Fibroblast of skin of back (primary cell): ENCODE results near the gene RTF2.
"Not testable (repeated sequence)": the region's sequence is repeated elsewhere in the genome, so short reads cannot be mapped to it uniquely, and the experiment has no call there.

Source experiments
- DNase-seq: peaks from one replicate; pipeline ENCODE4 v3.0.0-alpha.2; 2013

RTF2 gene

DNA sequence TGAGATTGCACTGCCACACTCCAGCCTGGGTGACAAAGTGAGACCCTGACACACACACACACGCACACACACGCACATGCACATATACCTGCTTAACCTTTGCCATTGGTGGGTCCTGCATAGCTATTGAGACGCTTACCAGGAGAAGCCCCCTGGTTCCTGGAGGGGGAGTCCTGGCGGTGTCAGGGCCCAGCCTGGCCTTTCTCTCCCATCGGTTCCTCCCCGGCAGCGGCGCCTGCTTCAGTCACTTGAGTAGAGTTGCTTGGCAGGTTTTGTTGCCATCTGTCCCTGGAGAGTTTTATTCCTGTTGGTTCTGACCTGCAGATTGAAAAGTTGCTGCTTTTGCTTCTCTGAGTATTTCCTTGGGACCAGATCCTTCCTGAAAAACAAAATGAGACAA, 35.5 kb downstream of the RTF2 start:
- no peak for DNase-seq

DNA sequence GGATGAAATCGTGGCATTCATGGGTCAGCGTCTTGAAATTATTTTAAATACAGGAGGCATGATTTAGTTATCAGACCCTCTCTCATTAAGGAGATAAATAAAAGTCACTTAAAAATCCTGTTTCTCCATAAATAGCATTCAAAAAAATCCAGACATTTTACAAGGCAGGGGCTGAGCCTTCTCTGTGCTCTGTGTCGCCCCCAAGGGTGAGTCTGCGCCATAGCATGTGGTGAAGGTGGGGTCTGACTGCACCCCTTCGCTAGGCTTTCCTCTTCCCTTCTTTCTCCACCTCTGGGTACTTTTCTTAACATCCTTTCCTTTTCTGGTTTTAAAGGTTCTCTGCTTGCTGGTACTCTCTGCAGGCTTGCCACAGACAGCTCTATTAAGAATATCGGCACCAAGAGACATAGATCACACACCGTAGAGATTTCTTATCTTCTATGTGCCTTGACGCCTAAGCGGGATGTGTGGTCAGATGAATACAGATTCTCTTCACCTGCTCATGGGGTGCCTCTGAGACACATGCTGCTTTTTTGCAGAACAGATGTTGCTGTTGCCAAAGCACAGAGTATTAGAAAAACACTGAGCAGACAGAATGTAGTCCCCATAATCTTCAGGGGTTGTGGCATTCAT, 36.1 kb downstream of the RTF2 start:
- no peak for DNase-seq

DNA sequence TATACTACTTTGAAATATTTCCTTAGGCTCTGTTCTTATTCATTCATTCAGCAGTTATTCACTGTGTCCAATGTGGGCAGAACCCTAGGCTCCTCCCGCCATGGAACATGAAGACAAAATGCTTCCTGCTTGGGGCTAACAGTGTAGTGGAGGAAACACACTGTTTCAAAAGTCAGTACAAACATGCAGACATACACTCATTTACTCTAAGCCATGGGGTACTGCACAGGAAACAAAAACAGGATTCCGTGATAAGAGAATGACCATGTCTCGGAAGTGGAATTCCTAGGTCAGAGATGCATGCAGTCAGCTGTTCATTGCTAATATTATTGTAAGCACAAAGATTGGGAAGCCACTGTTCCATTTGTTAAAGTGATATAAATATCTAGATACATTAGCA, 37.7 kb downstream of the RTF2 start:
- DNase-seq: no peak

DNA sequence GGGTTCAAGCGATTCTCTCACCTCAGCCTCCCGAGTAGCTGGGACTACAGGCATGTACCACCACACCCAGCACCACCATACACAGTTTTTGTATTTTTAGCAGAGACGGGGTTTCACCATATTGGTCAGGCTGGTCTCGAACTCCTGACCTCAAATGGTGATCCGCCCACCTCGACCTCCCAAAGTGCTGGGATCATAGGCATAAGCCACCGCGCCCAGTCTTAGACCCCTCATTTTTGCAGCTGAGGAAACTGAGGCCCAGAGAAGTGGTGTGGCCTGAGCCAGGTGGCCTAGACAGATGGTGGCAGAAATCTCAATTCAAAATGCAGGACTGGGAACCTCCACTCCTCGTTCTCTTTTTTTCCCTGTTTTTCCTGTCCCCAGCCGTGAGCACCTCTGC, 43.5 kb downstream of the RTF2 start:
- DNase-seq: no peak

DNA sequence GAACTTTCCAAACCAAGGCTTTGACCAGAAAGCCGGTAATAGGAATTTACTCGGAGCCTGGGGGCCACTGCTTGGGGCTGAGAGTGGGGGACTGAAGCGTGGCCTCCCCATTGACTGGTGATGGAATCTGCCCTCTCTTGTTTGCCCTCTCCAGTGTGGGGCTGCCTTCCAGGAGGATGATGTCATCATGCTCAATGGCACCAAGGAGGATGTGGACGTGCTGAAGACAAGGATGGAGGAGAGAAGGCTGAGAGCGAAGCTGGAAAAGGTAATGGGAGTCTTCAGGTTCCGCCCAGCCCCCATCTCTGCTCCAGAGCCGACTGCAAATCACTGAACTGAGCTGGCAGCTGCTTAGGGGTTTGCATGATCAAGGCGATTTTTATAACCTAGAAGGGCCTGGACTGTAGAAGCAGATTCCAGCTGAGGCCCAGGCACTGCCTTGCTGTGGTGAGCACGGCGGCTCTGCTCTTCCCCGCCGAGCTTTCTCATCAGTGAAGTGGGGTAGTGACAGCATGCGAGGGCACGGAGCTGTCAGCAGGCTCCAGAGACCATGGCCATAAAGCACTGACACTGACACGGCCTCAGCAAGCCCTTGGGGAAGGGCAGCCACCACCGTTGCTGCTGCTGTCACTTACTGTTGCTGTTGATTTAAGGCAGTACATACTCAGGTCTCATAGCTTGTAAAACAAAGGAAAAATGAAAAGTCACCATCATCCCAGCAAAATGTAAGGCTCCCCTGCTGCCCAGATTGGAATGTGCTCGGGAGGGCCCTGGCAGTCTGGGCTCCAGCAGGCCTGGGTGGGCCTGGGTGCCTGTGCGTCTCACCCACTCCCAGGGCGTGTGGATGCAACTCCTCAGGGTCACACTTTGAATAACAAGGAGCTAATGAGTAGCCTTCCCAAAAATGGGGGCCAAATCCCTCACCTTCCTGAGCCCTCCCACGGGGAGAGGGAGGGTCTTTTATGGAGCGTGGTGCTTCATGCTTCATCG, 45.0 kb downstream of the RTF2 start:
- DNase-seq: peak; percentile 24

DNA sequence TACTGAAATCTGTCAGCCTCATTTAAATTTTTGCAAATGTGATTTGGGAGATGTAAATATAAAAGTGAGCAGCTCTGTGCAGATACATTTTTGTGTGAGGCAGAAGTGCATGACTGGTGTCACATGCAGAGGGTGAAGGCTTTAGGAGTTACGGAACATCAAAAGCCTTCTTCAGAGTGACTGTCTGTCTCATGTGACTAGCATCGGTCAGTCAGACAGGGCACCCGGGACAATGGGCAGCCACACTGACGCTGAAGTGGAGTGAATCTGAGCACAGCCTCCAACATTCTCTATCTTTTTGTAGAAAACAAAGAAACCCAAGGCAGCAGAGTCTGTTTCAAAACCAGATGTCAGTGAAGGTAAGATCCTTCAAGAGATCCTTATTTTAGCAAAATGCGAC, 48.2 kb downstream of the RTF2 start:
- no peak for DNase-seq

DNA sequence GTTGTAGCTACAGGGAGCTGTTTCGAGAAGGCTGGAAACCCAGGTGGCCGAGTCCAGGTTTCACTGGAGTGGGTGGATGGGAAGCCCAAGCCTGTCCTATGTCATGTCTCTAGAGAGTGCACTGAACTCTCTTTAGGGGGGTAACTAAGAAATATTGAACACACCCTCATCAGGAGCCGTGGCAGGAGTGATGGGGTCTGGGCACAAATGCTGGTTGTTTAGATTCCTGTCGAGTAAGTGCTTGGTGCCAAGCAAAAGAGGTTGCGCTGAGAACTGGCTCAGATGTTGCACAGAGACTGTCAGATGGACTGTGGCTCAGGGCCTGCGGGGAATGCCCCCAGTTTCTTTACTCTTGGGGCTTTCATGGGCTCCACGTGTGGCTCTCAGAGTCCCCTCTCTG, 48.8 kb downstream of the RTF2 start:
- no peak for DNase-seq

DNA sequence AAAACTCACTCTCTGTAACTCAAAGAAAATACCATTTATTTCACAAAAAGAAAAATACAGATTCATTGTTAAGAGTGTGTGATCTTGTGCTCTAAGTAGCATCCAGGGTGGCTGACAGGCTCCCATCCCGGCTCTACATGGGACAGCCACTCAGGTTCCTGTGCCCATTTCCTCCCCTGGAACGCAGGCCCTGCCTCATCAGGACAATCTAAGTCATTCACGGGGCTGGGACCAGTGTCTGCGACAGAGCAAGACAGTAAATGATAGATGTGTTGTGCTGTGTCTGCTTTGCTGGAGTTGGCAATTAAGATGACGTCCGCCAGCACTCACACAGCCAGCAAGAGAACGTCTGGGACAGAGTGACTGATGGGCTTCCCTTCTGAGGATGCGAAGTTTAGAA, 49.2 kb downstream of the RTF2 start:
- DNase-seq: no peak

DNA sequence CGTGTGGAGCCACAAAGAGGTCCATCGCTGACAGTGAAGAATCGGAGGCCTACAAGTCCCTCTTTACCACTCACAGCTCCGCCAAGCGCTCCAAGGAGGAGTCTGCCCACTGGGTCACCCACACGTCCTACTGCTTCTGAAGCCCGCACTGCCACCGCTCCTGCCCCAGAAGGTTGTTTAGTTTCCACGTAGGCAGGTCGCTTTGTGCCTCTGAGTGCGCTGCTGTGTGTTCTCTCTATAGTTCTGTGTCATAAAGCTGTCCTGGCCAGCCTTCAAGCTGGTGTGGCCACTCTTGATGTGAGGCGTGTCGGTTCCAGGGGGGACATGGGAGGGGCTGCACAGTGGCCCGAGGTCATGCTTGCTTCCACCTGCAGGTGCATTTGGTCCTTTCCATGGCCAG, 49.7 kb downstream of the RTF2 start:
- no peak for DNase-seq

DNA sequence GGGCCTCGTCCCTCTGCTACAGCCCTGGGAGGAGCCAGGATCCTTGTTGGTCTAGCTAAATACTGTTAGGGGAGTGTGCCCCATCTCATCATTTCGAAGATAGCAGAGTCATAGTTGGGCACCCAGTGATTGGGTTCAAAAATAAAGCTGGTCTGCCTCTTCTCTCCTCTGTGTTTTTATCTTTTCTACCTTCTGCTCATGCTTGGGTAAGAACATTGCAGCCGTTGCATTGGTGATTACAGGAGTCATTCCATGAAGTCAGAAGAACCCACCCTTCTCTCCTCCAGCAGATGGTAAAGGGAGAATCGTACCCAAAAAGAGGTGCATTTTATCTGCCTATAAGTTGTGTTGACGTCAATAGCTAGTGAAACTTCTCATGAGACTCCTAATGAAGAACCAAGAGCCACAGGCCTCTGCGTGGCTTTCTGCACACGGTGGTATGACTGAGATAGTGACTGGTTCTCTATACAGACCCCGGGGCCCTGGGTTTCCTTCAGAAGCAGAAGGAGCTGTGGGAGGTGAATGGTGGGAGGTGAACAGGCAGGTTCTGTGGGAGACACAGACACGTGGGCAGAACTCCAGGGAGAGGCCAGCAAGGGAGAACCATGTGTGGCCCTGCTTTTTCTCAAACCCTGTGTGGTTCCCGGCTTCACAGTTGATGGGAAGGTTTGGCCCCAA, 50.4 kb downstream of the RTF2 start:
- DNase-seq: no peak

DNA sequence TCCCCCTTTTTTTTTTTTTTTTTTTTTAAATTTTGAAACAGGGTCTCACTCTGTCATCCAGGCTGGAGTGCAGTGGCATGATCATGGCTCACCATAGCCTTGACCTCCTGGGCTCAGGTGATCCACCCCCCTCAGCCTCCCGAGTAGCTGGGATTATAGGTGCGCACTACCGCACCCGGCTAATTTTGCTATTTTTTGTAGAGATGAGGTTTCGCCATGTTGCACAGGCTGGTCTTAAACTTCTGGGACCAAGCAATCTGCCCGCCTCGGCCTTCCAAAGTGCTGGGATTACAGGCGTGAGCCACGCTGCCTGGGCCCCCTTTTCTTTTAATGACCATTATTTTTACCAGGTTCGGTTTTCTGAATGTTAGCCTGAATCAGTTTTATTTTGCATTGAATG, 51.1 kb downstream of the RTF2 start:
- no peak for DNase-seq

DNA sequence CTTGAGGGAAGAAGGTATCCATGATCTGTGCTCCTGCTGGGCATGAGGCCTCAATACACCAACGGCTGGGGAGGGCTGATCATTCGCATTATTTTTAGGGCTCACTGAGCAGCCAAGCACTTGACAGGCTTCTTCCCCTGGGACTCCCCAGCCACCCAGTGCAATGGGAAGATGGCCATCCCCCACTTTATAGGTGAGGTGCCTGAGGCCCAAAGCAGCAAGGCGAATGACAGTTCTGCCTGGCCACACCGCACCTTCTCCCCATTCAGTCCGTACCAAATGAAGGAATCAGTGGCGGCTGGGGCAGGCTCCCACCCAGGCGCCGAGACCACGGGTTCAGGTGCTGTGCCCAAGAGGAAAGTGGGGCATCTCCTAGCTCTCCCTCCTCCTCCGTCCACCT, 51.8 kb downstream of the RTF2 start:
- DNase-seq: no peak

DNA sequence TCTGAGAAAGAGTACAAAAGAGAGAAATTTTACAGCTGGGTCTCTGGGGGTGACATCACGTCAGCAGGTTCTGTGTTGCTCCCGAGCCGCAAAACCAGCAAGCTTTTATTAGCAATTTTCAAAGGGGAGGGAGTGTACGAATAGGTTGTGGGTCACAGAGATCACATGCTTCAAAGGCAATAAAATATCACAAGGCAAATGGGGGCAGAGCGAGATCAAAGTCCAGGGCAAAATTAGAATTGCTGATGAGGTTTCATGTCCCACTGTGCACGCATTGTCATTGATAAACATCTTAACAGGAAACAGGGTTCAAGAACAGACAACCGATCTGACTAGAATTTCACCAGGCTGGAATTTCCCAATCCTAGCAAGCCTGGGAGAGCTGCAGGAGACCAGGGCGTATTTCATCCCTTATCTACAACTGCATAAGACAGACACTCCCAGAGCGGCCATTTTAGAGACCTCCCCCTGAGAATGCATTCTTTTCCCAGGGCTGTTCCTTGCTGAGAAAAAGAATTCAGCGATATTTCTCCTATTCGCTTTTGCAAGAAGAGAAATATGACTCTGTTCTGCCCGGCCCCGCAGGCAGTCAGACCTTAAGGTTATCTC, 52.4 kb downstream of the RTF2 start:
- DNase-seq: not testable (repeated sequence)

DNA sequence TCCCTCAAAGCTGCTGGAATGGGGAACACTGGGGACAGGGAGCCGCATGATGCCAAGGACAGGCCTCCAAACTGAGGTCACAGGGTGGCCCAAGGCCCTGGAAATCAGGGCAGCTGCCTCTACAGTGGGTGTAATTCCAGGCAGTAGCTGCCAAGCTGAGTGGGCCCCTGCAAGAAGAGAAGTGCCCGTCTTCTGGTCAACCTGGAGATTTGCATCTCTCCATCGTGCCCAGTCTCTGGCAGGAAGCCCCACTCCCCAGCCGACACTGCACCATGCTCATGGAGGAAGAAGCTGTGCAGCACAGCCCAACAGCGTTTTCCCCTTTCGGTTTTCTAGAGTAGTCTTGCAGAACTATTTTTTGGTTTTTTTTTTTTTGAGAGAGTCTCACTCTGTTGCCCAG, 53.9 kb downstream of the RTF2 start:
- DNase-seq: no peak

DNA sequence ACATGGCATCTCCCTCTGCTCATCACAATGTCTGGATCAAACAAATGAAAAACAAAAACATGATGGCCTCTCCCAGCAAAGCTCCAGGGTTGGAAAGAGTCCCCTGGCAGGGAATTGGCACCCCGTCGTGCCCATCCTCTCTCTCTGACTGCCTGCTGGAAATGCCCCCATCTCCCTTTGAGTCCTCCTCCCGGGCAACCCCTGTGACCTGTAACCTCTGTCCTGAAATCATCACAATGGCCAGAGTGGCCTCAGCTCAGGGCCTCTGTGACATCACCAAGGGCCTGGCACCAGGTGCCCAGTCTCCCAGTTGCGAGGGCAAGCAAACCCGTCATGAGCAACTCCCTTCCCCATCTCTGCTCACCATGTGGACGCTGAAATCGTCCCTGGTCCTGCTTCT, 56.0 kb downstream of the RTF2 start, which contains the start of gene FAM209A:
Gene FAM209A (plus strand): TSS at position 301 of the 400 bp plus-strand sequence. CDS start 65 bp downstream, at position 366.
- DNase-seq: not testable (repeated sequence)

DNA sequence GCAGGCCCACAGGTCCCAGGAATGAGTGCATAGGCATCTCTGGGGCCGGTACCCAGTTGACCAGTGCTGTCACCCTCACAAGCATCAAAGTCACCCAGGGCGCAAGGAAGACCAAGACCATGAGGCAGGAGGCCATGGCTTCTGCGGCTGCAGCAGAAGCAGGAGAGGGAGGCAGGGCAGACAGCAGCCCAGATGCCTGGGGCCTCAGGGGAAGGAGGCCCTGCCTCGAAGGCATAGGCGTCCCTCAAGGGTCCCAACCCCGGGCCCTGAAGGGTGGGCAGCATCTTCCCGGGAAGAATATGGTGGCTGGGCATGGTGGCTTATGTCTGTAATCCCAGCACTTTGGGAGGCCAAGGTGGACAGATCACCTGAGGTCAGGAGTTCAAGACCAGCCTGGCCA, 59.1 kb downstream of the RTF2 start:
- no peak for DNase-seq

DNA sequence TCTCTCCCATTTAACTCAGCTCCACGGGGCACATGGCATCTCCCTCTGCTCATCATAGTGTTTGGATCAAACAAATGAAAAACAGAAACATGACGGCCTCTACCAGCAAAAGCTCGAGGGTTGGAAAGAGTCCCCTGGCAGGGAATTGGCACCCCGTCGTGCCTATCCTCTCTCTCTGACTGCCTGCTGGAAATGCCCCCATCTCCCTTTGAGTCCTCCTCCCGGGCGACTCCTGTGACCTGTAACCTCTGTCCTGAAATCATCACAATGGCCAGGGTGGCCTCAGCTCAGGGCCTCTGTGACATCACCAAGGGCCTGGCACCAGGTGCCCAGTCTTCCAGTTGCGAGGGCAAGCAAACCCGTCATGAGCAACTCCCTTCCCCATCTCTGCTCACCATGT, 64.5 kb downstream of the RTF2 start, which contains the start of gene FAM209B:
Gene FAM209B (plus strand): TSS at position 301 of the 400 bp plus-strand sequence. CDS start 96 bp downstream, at position 397.
- not testable (repeated sequence) for DNase-seq

DNA sequence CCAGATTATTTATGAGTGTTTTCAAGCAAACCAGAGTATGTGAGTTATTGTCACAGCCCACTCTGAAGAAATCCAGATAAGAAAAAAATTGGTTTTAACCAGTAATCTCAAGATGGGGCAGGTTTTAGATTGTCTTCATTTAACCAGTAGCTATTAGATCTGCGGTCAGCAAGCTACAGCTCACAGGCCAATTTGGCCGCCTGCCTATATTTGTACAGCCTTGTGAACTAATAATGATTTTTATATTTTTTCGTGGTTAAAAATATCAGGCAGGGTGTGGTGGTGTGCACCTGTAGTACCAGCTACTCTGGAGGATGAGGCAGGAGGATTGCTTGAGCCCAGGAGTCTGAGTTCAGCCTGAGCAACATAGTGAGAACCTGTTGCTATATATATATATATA, 69.6 kb downstream of the RTF2 start:
- no peak for DNase-seq

DNA sequence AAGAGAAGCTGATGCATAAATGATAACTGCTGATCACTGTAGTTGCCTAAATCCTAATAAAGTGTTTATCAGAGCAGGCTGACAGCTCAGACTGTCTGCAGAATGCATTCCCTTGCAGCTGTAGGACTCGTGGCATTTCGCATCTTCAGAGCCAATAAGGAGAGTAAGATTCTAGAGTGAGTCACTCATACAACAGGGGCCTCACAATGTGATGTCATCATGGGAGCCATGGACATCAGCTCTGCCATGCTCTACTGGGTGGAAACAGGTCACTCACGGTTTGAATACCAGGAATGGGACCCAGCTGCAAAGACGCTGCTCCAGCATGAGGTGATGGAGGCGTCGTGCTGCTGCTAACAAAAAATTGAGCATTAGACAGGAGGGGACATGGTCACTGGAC, 72.0 kb downstream of the RTF2 start:
- DNase-seq: peak; percentile 28

DNA sequence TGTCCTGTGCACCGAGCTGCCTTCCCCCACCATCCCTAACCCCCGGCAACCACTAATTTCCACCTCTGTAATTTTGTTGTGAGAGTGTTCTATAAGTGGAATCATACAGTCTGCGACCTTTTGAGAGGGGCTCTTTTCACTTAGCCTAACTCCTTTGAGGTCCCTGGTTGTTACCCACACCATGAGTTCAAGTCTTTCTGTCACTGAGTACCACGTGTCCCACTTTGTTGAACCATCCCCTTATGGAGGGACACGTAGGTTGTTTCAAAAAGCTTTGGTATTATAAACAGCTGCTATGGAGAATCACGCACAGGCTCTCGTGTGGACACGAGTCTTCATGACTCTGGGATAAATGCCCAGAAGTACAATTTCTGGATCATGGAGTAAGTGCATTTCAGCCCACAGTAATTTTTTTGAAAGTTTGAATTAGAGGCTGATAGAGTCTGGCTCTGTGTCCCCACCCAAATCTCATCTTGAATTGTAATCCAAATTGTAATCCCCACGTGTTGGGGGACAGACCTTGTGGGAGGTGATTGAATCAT, 74.1 kb downstream of the RTF2 start:
- no peak for DNase-seq

DNA sequence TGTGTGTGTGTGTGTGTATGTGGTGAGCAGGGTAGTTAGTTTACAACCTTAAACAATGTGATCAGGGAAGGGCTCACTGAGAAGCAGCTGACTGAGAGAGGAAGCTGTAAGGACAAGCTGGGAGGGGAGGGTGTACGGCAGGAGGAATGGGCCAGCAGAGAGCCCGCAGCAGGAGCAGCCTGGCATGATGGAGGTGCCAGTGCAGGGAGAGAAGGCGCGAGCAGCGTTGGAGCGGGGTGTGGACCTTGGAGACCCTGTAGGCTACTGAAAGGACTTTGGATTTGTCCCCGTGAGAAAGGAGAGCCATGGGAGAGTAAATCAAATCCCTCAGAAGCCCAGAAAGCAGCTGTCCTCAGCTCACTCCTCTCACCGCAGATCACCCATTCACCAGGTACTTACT, 83.1 kb downstream of the RTF2 start:
- DNase-seq: no peak

DNA sequence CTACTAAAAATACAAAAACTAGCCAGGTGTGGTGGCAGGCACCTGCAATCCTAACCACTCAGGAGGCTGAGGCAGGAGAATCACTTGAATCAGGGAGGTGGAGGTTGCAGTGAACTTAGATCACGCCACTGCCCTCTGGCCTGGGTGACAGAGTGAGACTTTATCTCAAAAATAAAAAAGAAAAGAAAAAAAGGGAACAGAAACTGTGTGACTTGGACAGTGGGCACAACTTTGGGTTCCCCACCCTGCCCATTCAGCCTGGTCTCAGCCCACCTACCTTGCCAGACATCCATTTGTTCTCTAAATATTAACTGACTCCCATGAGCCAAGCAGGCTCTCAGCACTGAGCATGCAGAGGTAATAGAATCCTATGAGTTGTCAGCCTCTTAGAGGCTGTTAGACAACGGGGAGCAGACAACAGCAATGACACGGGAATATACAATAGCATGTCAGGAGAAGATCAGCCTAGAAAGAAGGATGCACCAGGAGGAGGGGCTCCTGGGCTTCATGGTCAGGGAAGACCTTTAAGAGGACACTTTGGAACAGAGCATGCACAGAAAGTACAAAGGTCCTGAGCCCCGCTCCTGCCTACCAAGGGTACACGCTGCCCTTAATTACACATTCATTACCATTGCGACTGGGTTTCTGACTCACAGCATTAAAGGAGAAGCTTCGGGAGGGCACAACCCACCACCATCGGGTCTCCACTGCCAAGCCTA, 84.6 kb downstream of the RTF2 start:
- no peak for DNase-seq
